Measurements from ENCODE around the gene ANKFN1. TPM values are rescaled to one million over a fixed set of nuclear protein-coding genes. Genes with fewer than 3 reads are reported as not detected.
A peak's percentile ranks its signal among the peaks of the same experiment; 100 is the strongest.

The ANKFN1 gene
- total RNA-seq, 1 experiment from 2014 or later, result not detected

GRCh38 chr17:56244268-56244890, 91.1 kb downstream of the ANKFN1 start:
- H3K4me1 ChIP-seq (ENCODE audit: insufficient read depth, low read length), result no peaks in the 10 kb centered on the region; the same call in 1 of the 2 replicates
- Mint-ChIP-seq H3K4me1 (no peaks in the 10 kb centered on the region), H3K27me3 (ENCODE audit: low read depth) (no peaks in the 10 kb centered on the region; the same call in 1 of the 2 replicates), H3K4me3 (no peak overlapping the region), H3K27ac (no peak overlapping the region), H3K36me3 (ENCODE audit: insufficient read depth in 1 of 3, low read depth in 3 of 3) (no peaks in the 10 kb centered on the region), H3K9me3 (no peaks in the 10 kb centered on the region)
- H3K27me3 ChIP-seq (ENCODE audit: insufficient read depth, low read length), result no peaks in the 10 kb centered on the region
- no peak overlapping the region for H3K4ac ChIP-seq (ENCODE audit: low read depth, low read length)
- no peak for DNase-seq
- H3K4me2 ChIP-seq (ENCODE audit: insufficient read depth, insufficient read length, low read length), result no peak overlapping the region
- H3K23me2 ChIP-seq (ENCODE audit: insufficient read length, low read depth, low read length, poor library complexity, severe bottlenecking), result no peaks in the 10 kb centered on the region
- no peak overlapping the region for H4K5ac ChIP-seq (ENCODE audit: insufficient read length, low read depth, low read length)
- H2AFZ ChIP-seq (ENCODE audit: low read length), result no peak overlapping the region
- no peak overlapping the region for H3K27ac ChIP-seq (ENCODE audit: insufficient read length, low read depth, low read length)
- no peak overlapping the region for H2BK12ac ChIP-seq (ENCODE audit: insufficient read length, low read depth, low read length)
- TF ChIP-seq CTCF (conservative IDR thresholded peaks at IDR 0.05), result peak; percentile 32; the same call in 2 of the 3 replicates
- H3K79me1 ChIP-seq (ENCODE audit: insufficient read depth, low read depth, low read length, poor library complexity, severe bottlenecking), result no peaks in the 10 kb centered on the region
- H3K23ac ChIP-seq (ENCODE audit: insufficient read length, low read depth, low read length), result no peak overlapping the region
- H3K56ac ChIP-seq (ENCODE audit: insufficient read length, low read depth, low read length), result no peak overlapping the region
- no peak overlapping the region for H3K9ac ChIP-seq (ENCODE audit: extremely low read depth, insufficient read length, low read length)
- H2BK15ac ChIP-seq (ENCODE audit: low read depth, low read length), result no peak overlapping the region
- no peak overlapping the region for H2AK5ac ChIP-seq (ENCODE audit: insufficient read length, low read length)
- H4K91ac ChIP-seq (ENCODE audit: insufficient read length, low read depth, low read length), result no peak overlapping the region
- no peaks in the 10 kb centered on the region for H3K79me2 ChIP-seq (ENCODE audit: insufficient read depth, low read length)
- no peak overlapping the region for H2BK5ac ChIP-seq (ENCODE audit: insufficient read length, low read length)
- no peak overlapping the region for H4K8ac ChIP-seq (replicated peaks; ENCODE audit: insufficient read length, low read depth, low read length)
- H2BK120ac ChIP-seq (ENCODE audit: low read depth, low read length, poor library complexity, severe bottlenecking), result no peak overlapping the region
- no peaks in the 10 kb centered on the region for H3K9me3 ChIP-seq (ENCODE audit: control insufficient read depth, low read depth, low read length)
- no peak overlapping the region for H3K18ac ChIP-seq (ENCODE audit: insufficient read length, low read depth, low read length)
- WGBS (ENCODE audit: extremely low coverage, insufficient read length, low lambda C conversion rate), result no CpG with 5 or more reads among the region's 2 CpGs
- no peak overlapping the region for H2BK20ac ChIP-seq (ENCODE audit: low read depth, low read length, poor library complexity, severe bottlenecking)
- no peaks in the 10 kb centered on the region for H4K20me1 ChIP-seq (ENCODE audit: control insufficient read depth, insufficient read depth, insufficient read length)
- no peak overlapping the region for H3T11ph ChIP-seq (ENCODE audit: low read length)
- H3K14ac ChIP-seq (ENCODE audit: insufficient read depth, low read length), result no peak overlapping the region
